NCI-H146 treated with DMSO at 0.1 percent for 48 hours (cell line): ENCODE data around the gene ZRANB1.
A peak's percentile ranks its signal among the peaks of the same experiment; 100 is the strongest.

Experiments used
- DNase-seq: peaks from one replicate; lab custom pipeline; 2025; ENCODE audit not compliant: unreplicated experiment; lab: John Stamatoyannopoulos, UW

ZRANB1 gene

DNA sequence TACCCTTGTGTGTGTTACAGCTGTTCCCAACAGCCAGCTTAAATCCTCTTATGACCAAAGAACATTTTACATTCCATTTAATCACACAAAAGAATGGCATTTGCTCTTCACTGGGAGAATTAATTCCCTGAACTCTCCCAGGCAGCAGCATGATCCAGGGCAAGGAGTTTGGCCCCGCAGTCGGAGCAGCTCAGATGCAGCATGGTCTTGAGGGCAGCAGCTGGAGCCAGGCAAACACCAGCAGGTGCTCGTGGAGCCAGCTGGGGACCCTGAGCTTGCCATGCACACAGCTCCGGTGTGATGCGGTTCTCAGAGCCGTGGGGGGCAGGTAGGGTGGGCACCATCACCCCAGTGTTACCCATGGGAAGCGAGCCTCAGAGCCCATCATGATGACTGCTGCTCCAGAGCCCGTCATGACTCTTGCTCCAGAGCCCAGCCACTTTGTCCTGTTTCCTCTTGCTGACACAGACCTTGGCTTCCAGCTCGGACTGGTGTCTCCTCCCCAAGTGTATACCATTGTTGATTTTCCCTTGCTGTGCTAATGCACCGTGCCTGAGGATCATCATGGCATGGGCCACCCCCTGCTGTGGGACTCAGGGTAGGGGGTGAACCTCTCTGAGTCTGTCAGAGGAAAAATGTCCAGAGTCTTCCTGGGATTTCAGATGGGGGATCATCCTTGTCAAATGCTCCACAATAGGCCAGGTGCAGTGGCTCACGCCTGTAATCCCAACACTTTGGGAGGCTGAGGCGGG is 75.8 kb downstream of the ZRANB1 start:
- DNase-seq: peak; percentile 82

- DNase-seq: no peak
These were observed 76.7 kb downstream of the ZRANB1 start for GRCh38 chr10:125018576-125019143.

DNA sequence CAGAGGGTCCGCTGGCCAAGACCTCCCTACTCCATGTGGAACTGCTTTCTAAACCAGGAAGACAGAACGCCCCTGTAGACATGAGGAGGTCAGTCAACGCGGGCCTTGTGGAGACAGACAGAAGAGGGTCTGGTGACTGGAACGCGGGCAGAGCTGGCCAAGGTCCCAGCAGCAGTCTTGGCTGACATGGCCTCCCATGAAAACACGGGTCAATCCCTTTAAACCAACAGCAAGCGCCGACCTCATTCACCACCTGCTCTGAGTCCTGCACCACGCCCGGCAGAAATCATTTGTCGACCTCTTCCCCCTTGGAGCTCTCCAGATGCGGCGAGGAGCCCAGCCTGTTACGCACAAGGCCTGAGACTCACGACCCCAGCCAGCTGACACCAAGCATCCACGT is 78.5 kb downstream of the ZRANB1 start:
- no peak for DNase-seq

GRCh38 chr10:125020871-125021270 is 78.9 kb downstream of the ZRANB1 start:
- no peak for DNase-seq

DNA sequence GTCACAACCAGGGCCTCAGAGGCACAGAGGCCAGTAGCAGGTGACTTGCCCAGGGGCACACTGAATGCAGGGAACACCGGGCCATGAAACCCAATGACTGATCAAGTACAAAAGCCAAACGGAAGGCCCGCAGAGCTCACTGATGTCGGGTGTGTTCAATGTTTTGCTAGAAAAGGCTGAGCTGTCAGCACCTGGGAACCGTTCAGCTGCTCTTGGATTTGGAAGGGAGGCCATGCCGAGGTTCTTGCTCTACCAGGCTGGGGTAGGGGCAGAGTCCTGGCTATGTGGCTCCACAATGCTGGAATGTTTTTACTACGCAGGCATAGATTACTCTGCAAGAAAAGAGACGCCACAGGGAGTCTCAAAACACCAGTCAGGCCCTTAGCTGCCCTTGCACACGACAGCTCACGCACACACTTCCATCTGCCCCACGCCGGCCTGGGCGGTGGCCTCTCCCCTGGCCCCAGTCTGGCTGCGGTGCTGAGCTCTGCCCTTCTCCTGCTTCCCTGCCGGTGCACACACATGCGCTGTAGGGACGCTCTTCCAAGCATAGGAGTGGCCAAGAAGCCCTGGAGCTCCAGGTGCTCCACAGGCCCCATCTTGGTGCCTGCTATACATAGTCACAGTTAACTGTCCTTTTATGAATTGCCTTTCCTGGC is 79.9 kb downstream of the ZRANB1 start:
- no peak for DNase-seq

GRCh38 chr10:125022671-125023070 is 80.7 kb downstream of the ZRANB1 start:
- DNase-seq: no peak

DNA sequence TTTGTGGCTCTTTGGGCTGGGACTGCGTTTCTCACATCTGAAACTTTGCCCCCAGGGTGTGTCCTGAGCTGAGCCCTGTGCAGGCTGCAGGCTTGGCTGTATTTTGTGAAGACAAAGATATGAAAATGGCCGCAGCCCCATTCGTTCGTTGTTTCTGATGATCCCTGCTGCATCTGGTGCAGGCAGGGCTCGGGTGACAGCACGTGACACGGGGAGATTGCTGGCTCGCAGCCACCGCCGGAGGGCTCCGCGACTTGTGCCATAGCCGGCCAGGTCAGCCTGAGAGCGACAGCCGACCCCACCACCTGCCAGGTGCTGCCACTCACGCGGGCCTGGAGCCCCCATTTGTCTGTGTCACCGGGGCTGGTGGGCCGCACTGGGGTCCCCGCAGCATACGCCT is 81.3 kb downstream of the ZRANB1 start:
- peak; percentile 78 for DNase-seq

DNA sequence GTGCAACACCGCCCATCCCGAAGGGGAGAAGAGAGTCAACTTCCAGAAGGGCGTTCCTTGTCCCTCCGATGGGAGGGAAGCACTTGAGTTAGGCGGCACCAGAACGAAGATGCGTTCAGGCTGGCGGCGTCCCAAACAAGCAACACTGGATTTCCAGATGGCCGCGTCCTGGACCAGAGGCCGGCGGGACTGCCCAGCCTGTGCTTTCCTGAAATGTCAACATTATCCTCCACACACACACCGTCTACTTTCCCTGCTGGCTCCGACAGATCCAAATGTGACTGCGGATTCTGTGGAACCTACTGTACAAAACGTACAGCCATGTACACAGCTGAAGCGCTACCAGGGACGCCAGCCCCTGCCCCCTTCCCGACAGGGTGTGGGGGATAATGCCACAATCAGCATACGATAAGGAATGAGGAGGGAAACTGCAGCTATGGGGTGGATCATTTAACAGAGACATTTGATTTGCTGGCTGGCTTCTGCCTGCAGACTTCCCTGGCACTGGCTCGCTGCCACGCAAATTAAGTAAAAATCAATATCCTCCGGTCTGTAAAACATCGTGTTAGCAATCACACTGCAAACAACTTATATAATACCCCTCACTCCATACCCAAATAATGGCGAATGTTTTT is 82.1 kb downstream of the ZRANB1 start:
- peak; percentile 96 for DNase-seq

- DNase-seq: peak; percentile 96
These were observed 82.7 kb downstream of the ZRANB1 start for GRCh38 chr10:125024497-125025234.

GRCh38 chr10:125025341-125025740 is 83.4 kb downstream of the ZRANB1 start:
- DNase-seq: no peak

- DNase-seq: no peak
These were observed 84.4 kb downstream of the ZRANB1 start for GRCh38 chr10:125026036-125026931.

DNA sequence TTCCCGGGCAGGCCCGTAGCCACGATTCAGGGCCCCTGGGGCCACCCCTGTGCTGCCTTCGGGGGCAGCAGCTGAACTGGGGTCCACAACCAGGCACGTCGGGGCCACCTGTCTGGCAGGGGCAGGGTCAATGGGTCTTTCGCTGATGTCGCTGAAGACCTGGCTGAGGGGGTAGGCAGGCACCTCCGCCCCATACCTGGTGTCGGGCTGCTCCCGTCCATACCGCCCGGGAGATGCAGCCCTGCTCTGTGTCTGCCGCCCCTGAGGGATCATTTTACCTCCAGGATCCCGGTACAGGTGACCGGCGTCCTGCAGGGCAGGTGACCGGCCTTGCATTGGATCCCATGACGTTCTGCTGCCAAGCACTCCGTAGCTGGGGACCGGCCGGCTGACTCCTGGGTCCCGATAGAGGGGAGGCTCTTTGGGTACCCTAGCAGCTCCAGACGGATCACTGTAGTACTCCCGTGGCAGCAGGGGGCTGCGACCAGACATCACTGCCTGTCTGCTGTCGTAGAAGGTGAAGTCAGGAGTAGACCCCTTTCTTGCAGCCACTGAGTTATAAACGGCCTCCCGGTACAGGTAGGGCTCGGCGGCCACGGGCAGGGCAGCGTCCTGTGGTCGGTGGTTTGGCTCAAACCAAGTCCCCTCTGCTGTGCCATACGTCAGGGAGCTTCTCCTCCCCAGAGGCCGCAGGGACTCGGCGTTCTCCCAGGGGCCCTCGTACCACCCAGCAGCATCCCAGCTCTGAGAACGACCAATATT is 85.2 kb downstream of the ZRANB1 start:
- DNase-seq: no peak

DNA sequence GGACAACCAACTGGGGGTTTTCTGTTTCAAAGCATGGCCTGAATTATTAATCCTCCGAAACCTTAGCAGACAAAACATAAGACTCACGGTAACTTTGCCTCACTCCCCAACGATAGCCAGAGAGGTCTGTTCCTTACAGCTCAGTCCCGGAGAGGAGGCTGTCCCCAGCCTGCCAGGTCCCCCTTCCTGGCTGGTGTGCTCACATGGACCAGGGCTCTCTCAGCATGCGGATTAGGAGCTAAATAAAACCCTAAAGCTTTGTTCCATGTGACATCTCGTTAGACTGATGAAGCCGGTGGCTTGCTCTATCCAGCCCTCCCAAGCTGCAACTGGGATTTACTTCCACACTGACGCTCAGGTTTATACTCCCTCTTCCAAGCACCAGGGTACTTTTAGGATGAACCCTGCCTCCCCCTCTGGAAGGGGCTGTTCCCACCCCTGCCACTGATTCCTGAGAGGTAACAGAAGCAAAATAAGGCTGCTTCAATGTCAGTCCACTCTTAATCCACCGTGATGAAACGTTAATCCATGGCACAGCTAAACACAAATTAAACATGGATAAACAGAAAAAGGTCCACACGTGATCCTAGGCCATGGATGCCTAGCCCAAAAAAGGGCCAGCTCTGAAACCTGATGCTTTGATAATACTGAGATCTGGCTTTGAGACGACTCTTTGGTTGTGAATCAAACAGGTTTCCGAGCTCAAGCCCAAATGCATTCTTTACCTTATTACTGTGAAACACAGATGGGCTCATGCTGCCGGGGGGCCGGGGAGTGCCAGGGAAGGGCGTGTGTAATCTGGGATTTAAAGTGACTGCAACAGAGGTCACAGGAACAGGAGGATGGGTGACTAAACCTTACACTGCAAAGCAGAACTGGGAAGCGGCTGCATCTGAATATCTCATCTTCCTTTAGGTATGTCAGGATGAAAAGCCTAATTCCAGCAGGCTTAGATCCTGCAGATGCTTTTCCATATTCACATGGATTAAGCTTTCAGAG is 86.2 kb downstream of the ZRANB1 start:
- DNase-seq: no peak

- DNase-seq: no peak
These were observed 87.8 kb downstream of the ZRANB1 start for GRCh38 chr10:125029584-125030242.

GRCh38 chr10:125030567-125031197 is 88.8 kb downstream of the ZRANB1 start:
- no peak for DNase-seq

GRCh38 chr10:125032474-125033020 is 90.6 kb downstream of the ZRANB1 start:
- no peak for DNase-seq
